Neutrophil (primary cell): ENCODE measurements around the gene TBC1D5.

Source experiments
- H3K27ac ChIP-seq: fragments of 200-600 bp; sonication (generic); 2 replicates; pipeline ENCODE4 v1.5.1; 2016; ENCODE audit warnings: mild to moderate bottlenecking, moderate library complexity
- H3K27me3 ChIP-seq: fragments of 200-600 bp; sonication (generic); 2 replicates; pipeline ENCODE4 v1.6.0; 2016; ENCODE audit warnings: mild to moderate bottlenecking
- H3K36me3 ChIP-seq: fragments of 200-600 bp; sonication (generic); 2 replicates; pipeline ENCODE4 v1.5.1; 2017
- H3K4me1 ChIP-seq, 2 experiments: fragments of 200-600 bp in 1 of 2; sonication (generic) in 1 of 2; 1 replicate in 1 of 2; 2 replicates in 1 of 2; pipeline versions ENCODE4 v1.5.1 to v1.6.1; 2013 to 2016; ENCODE audit warnings: low read depth in 1 of 2, low read length in 1 of 2, mild to moderate bottlenecking in 1 of 2, moderate library complexity in 1 of 2; ENCODE audit not compliant: control insufficient read depth in 1 of 2, insufficient read depth in 1 of 2
- H3K4me3 ChIP-seq, 2 experiments: fragments of 200-600 bp in 1 of 2; sonication (generic) in 1 of 2; 1 replicate in 1 of 2; 2 replicates in 1 of 2; pipeline ENCODE4 v1.5.1; 2013 to 2016; ENCODE audit warnings: low read depth in 1 of 2, low read length in 1 of 2, mild to moderate bottlenecking in 1 of 2, moderate library complexity in 1 of 2
- H3K9me3 ChIP-seq: fragments of 200-600 bp; sonication (generic); 2 replicates; pipeline ENCODE4 v1.5.1; 2016
- CTCF ChIP-seq: fragments of 200-600 bp; sonication (generic); IDR thresholded peaks from 2 replicates; pipeline ENCODE4 v1.5.1; 2016; ENCODE audit warnings: antibody characterized with exemption

TBC1D5 gene

GRCh38 chr3:17314171-17314570 is 428.3 kb downstream of the TBC1D5 start:
- no peak for TF ChIP-seq CTCF

GRCh38 chr3:17313746-17314145 is 428.7 kb downstream of the TBC1D5 start:
- Histone ChIP-seq H3K4me1 (no peaks in the 10 kb centered on the region), H3K27me3 (no peaks in the 10 kb centered on the region), H3K36me3 (no peaks in the 10 kb centered on the region), H3K4me3 (no peak overlapping the region), H3K9me3 (no peaks in the 10 kb centered on the region), H3K27ac (no peak overlapping the region)
- TF ChIP-seq CTCF: no peak

More at GRCh38 chr3:17314171-17314570, 428.3 kb downstream of the TBC1D5 start:
- no peaks in the 10 kb centered on the region for H3K4me1 ChIP-seq
- H3K27me3 ChIP-seq: no peaks in the 10 kb centered on the region
- no peaks in the 10 kb centered on the region for H3K36me3 ChIP-seq
- no peak overlapping the region for H3K27ac ChIP-seq
- H3K9me3 ChIP-seq: no peaks in the 10 kb centered on the region
- no peak overlapping the region for H3K4me3 ChIP-seq

DNA sequence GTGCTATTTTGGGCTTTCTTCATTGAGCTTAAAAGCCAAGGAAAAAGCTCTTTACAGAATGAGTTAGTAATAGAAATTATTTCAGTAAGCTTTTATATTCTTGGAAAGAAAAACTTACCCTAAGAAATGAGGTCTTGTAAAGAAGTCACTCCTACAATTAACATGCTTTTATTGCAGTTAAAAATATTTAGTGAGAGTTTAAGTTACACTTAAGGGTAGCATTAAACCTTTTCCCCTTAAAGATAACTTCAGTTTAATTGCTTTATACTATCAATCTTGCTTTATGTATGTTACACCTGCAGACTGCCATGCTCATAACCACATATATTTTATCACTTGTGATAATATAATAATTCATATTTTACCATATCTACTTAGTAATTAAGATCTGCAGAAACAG is 431.4 kb downstream of the TBC1D5 start:
- H3K9me3 ChIP-seq: no peaks in the 10 kb centered on the region
- no peak for TF ChIP-seq CTCF
- H3K27ac ChIP-seq: no peak overlapping the region
- no peaks in the 10 kb centered on the region for H3K4me1 ChIP-seq
- H3K4me3 ChIP-seq: no peak overlapping the region
- H3K36me3 ChIP-seq: peaks cover 3% of the 10 kb centered on the region
- H3K27me3 ChIP-seq: no peaks in the 10 kb centered on the region

GRCh38 chr3:17307887-17308286 is 434.5 kb downstream of the TBC1D5 start:
- H3K36me3 ChIP-seq: peaks cover 3% of the 10 kb centered on the region
- H3K9me3 ChIP-seq: no peaks in the 10 kb centered on the region
- H3K27ac ChIP-seq: no peak overlapping the region
- no peak for TF ChIP-seq CTCF
- no peak overlapping the region for H3K4me3 ChIP-seq
- no peaks in the 10 kb centered on the region for H3K27me3 ChIP-seq
- H3K4me1 ChIP-seq: no peaks in the 10 kb centered on the region

DNA sequence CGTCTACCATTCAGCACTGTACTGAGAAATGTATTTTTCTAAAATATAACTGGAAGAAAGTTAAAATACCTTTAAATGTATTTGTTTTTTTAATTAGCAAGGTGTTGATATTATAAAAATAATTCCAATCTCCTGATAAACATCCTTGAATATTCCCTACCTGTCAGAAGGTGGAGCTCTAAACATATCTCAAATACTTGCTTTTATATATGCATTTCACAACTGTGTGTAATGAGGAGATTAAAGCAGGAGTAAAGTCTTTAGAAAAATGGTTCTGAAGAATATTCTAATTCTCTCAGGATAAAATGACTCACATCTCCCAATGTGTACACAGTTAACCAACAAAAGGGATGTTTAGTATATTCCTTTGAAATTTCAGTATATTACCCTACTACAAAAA is 434.9 kb downstream of the TBC1D5 start:
- Histone ChIP-seq H3K27me3 (no peaks in the 10 kb centered on the region), H3K36me3 (peaks cover 3% of the 10 kb centered on the region), H3K9me3 (no peaks in the 10 kb centered on the region)

More for the DNA sequence above, 434.9 kb downstream of the TBC1D5 start:
- no peak for TF ChIP-seq CTCF
- Histone ChIP-seq H3K4me3 (no peak overlapping the region), H3K27ac (no peak overlapping the region), H3K4me1 (no peaks in the 10 kb centered on the region)
